ENCODE results near the gene LRP11.
"Not testable (repeated sequence)": the region's sequence is repeated elsewhere in the genome, so short reads cannot be mapped to it uniquely, and the experiment has no call there.

The LRP11 gene

DNA sequence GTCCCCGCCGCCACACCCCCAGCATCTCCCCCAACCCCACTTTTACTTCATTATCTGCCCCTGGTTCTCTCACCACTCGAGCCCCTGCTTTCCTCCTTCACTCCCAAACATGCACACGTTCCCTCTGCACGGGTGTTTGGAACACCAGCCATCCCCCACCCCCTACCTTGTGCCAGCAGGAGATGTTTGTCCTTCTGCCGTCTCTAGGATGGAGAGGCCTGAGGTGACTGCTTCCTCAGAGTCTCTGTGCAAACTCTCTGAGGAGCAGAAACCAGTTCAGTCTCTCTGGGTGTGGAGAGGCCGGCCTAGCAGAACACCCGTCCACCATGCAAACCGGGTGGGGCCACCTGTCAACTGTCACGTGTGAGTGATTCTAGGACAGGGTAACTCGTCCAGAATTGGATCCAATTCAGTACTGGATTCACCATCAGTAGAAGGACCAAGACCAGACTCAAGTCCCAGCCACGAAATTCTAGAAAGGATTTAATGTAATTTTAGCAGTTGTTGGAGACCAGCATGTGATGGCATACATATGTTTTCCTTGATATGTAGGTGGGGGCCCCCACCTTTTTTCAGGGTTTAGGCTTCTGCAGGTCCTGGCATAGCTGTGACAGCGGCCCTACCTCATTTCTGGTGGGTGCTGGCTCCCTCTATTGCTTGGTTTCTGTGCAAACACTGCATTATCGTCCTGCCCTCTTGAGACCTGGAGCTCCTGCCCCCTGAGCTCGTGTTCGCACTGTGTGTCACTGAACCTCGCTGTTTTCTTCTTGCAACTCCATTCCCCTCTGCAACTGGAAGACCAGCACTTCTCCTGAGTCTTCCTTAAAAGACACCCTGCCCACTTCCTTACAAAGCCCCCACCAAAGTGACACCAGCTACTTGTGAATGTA lies 33.9 kb upstream of the LRP11 start, which contains the start of gene RAET1E:
RAET1E (minus strand) TSS at position 259 of the 890 bp plus-strand sequence. CDS start 7,212 bp downstream, outside the sequence.
- DNase-seq (ENCODE audit: low spot score) (no peak), FAIRE-seq (no peak)

DNA sequence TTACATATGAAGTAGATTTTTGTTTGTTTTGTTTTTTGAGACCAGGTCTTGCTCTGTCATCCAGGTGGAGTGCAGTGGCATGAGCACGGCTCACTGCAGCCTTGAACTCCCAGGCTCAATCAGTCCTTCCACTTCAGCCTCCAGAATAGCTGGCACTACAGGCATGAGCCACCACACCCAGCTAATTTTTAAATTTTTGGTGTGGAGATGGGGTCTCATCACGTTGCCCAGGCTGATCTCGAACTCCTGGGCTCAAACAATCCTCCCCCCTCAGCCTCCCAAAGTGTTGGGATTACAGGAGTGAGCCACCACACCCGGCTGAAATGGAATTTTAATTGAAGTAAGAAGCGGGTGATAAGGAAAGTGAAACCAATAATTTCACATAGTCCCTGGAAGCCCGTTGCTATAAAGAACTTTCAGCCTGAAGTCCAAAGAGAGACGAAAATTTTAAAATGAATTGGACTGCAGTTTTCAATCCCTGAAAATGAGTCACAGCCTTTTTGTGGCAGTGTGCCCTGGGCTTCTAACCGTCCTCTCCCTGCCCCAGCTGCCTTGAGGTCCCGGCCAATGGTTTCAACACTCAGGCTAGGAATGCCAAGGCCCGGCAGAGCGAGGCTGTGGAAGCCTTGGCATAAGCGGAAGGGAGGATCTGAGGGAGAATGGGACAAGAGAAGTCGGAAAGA lies 33.0 kb upstream of the LRP11 start:
- peak; percentile 67 for FAIRE-seq

DNA sequence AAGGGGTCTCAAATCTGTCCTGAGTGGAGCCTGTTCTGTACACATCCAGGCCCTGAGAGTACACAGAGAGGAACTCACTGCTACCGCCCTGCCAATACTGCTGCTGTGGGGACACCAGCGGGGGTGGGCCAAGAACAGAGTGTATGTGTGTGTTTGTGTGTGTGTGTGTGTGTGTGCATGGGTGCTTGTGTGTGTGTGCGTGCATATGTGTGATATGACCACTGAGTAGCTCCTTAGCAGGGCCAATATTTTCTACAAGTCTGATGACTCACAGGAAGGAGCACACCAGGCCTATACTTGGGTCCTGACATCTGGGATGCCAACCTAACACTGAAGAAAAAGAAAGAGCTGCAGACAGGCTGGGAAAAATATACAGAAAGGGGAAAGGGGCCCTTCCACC lies 32.3 kb upstream of the LRP11 start:
- FAIRE-seq (no peak), DNase-seq (ENCODE audit: low spot score) (peak; percentile 30)

More for the DNA sequence above, 33.0 kb upstream of the LRP11 start:
- peak; percentile 69 for DNase-seq (ENCODE audit: low spot score)

GRCh38 chr6:149895833-149896271 lies 31.7 kb upstream of the LRP11 start:
- DNase-seq (ENCODE audit: low spot score) (peak; percentile 80), FAIRE-seq (peak; percentile 76)

- FAIRE-seq (no peak), DNase-seq (ENCODE audit: low spot score) (no peak)
Observed at GRCh38 chr6:149895048-149895590, 31.0 kb upstream of the LRP11 start.

- not testable (repeated sequence) for DNase-seq (ENCODE audit: low spot score); FAIRE-seq
Observed at GRCh38 chr6:149891864-149892263, 27.7 kb upstream of the LRP11 start.

DNA sequence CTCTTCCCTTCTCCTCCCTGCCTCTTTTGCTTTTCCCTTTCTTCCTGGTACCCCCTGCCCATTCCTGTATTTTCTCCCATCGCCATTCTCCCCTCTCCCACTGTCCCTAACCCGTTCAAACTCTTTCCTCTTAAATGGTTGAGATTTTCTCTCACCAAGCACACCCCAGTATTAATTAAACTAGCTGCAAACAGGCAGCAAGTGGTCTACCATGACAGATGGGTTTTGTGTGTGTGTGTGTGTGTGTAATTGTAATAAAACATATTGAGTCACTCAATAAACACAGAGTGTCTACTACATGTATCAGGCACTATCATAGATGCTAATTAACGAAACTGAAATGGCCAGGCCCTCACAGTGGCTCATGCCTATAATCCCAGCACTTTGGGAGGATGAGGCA lies 27.1 kb upstream of the LRP11 start:
- no peak for DNase-seq (ENCODE audit: low spot score)
- no peak for FAIRE-seq

DNA sequence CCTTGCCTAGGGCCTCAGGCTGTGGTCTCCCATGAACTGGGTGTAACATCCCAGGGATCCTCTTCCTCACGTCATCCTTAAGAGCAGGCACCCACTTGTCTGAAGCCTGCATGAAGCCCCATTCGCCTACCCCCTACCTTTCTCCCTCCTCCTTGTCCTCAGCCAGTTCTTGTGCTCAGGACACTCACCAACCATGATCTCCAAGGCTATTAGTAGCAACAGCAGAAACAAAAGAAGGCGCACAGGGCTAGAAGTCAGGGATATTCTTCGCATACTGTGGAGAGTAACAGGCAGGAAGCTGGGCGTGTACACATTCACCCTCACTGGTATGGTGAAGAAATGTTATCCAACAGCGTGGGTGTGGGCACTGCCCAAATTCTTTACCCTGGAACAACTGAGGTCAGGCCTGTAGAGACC lies 26.5 kb upstream of the LRP11 start:
- DNase-seq (ENCODE audit: low spot score) = no peak
- no peak for FAIRE-seq

DNA sequence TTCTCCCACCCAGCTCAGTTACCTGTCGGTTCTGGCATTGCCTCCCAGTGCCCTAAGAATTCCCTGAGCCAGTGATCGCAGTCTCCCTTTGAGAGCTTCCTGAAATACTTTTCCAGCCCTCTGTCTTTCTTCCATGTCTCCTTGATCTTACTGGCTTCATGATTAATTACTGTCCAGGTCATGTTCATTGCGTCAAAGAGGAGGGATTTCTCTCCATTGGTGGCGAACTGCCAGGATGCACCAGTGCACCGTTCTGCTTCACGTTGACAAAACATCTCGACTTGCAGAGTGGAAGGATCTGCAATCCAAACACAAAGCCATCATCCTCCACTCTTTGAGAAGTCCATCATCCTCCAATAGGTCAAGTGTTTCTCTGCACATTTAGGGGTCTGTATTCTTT lies 25.2 kb upstream of the LRP11 start:
- no peak for DNase-seq (ENCODE audit: low spot score)
- FAIRE-seq = no peak

GRCh38 chr6:149888659-149889058 lies 24.5 kb upstream of the LRP11 start:
- no peak for FAIRE-seq
- no peak for DNase-seq (ENCODE audit: low spot score)

- no peak for FAIRE-seq
- DNase-seq (ENCODE audit: low spot score) = no peak
Observed at GRCh38 chr6:149888093-149888492, 23.9 kb upstream of the LRP11 start.

GRCh38 chr6:149887343-149887742 lies 23.2 kb upstream of the LRP11 start:
- FAIRE-seq = no peak
- DNase-seq (ENCODE audit: low spot score) = no peak

DNA sequence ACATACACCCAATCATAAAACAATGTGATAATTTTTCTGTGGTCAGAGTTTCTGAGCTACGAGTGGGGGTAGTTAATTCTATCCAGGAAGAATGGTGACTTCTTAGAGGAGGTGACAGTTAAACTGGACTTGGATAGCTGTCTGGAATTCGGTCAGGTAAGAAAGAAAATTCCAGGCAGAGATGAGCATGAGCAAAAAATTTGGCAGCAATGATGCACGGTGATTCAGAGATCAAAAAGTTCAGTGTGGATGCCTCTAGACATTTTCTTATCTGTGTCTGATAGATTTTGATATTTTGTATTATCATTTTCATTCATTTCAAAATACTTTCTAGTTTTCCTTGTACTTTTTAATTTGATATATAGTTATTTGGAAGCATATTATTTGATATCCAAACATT lies 21.7 kb upstream of the LRP11 start:
- DNase-seq (ENCODE audit: low spot score) (no peak), FAIRE-seq (no peak)

GRCh38 chr6:149884617-149885016 lies 20.5 kb upstream of the LRP11 start:
- FAIRE-seq (no peak), DNase-seq (ENCODE audit: low spot score) (no peak)

DNA sequence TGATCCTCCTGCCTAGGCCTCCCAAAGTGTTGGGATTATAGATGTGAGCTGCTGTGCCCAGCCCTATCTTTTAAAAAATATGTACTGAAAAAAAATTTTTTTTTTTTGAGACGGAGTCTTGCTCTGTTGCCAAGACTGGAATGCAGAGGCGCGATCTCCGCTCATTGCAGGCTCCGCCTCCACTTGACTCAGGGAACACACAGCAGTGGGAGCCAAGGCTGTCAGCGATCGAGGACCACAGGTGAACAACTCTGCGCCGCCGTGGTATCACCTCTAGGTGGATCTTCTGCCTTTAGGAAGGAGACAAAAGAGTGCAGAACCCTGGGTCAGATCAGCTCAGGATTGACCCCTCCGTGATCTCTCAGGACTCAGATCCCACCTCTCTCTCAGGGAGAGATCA lies 20.1 kb upstream of the LRP11 start:
- FAIRE-seq (no peak), DNase-seq (ENCODE audit: low spot score) (no peak)

DNA sequence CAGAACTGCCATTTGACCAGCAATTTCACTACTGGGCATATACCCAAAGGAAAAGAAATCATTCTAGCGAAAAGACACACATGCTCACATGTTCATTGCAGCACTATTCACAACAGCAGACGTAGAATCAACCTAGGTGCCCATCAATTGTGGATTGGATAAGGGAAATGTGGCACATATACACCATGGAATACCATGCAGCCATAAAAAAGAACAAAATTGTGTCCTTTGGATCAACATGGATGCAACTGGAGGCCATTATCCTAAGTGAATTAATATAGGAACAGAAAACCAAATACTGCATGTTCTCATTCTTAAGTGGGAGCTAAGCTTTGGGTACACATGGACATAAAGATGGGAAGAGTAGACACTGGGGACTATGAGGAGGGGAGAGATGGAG lies 17.7 kb upstream of the LRP11 start:
- FAIRE-seq (no peak), DNase-seq (ENCODE audit: low spot score) (no peak)

- FAIRE-seq = no peak
- DNase-seq (ENCODE audit: low spot score) = no peak
Observed at GRCh38 chr6:149881066-149881766, 17.1 kb upstream of the LRP11 start.

GRCh38 chr6:149877659-149878058 lies 13.5 kb upstream of the LRP11 start:
- DNase-seq (ENCODE audit: low spot score) (no peak), FAIRE-seq (no peak)

GRCh38 chr6:149876241-149876933 lies 12.2 kb upstream of the LRP11 start:
- FAIRE-seq = no peak
- no peak for DNase-seq (ENCODE audit: low spot score)

DNA sequence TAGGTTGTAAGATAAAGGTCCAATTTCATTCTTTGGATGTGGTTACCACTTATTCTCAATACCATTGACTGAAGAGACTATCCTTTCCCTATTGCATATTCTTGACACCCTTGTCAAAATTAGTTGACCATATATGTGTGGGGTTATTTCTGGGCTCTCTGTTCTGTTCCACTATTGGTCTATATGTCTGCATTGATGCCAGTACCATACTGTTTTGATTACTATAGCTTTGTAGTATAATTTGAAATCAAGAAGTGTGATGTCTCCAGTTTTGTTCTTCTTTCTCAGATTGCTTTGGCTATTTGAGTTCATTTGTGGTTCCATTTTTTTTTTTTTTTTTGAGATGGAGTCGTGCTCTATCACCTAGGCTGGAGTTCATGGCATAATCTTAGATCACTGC lies 8.1 kb upstream of the LRP11 start:
- no peak for FAIRE-seq
- no peak for DNase-seq (ENCODE audit: low spot score)

GRCh38 chr6:149871182-149871581 lies 7.0 kb upstream of the LRP11 start:
- no peak for DNase-seq (ENCODE audit: low spot score)
- no peak for FAIRE-seq
